ENCODE measurements around the gene ERGIC1. TPM values are rescaled to one million over a fixed set of nuclear protein-coding genes. Genes with fewer than 3 reads are reported as not detected.
A peak's percentile ranks its signal among the peaks of the same experiment; 100 is the strongest.

Gene ERGIC1
- total RNA-seq, 1 experiment from 2014 or later, result 77.0 TPM

DNA sequence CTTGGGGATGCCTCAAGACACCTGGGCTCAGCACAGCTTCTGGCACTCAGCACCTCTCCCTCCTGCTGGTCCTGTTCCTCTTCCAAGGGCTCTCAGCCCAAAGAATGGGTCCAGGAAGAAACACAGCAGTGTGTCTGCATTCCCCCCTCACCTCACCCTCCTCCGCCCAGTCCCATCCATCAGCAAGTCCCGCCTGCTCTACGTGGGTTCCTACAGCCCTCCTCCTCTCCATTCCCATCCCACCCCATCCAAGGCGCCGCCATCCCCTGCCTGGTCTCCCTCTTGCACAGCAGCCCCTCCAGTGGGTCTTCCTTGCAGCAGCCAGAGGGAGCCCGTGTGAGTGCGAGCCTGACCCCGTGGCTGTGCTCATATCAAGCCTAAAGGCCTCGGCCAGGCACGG, 72.8 kb downstream of the ERGIC1 start:
- H2BK15ac ChIP-seq (ENCODE audit: low read depth, low read length), result no peak overlapping the region
- no peak overlapping the region for H2AK5ac ChIP-seq (ENCODE audit: insufficient read length, low read length)
- no peak overlapping the region for H2AFZ ChIP-seq (ENCODE audit: low read length)
- H3K27me3 ChIP-seq (ENCODE audit: insufficient read depth, low read length), result no peaks in the 10 kb centered on the region
- H4K91ac ChIP-seq (ENCODE audit: insufficient read length, low read depth, low read length), result no peak overlapping the region
- H3K27ac Mint-ChIP-seq, result peak overlapping the region in 1 of 3 experiments; percentile 35; a peak in 1 of 7 replicates
- H3K56ac ChIP-seq (ENCODE audit: insufficient read length, low read depth, low read length), result no peak overlapping the region
- H3K23ac ChIP-seq (ENCODE audit: insufficient read length, low read depth, low read length), result no peak overlapping the region
- no peak overlapping the region for H2BK12ac ChIP-seq (ENCODE audit: insufficient read length, low read depth, low read length)
- H3K27me3 Mint-ChIP-seq (ENCODE audit: low read depth), result no peaks in the 10 kb centered on the region
- peaks cover 7% of the 10 kb centered on the region; the same call in 1 of the 2 replicates for H3K4me1 ChIP-seq (ENCODE audit: insufficient read depth, low read length)
- no peak overlapping the region for H3T11ph ChIP-seq (ENCODE audit: low read length)
- TF ChIP-seq, protein P1, sequence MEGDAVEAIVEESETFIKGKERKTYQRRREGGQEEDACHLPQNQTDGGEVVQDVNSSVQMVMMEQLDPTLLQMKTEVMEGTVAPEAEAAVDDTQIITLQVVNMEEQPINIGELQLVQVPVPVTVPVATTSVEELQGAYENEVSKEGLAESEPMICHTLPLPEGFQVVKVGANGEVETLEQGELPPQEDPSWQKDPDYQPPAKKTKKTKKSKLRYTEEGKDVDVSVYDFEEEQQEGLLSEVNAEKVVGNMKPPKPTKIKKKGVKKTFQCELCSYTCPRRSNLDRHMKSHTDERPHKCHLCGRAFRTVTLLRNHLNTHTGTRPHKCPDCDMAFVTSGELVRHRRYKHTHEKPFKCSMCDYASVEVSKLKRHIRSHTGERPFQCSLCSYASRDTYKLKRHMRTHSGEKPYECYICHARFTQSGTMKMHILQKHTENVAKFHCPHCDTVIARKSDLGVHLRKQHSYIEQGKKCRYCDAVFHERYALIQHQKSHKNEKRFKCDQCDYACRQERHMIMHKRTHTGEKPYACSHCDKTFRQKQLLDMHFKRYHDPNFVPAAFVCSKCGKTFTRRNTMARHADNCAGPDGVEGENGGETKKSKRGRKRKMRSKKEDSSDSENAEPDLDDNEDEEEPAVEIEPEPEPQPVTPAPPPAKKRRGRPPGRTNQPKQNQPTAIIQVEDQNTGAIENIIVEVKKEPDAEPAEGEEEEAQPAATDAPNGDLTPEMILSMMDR (conservative IDR thresholded peaks at IDR 0.05), result no peak
- no peak overlapping the region for H3K4ac ChIP-seq (ENCODE audit: low read depth, low read length)
- H3K79me1 ChIP-seq (ENCODE audit: insufficient read depth, low read depth, low read length, poor library complexity, severe bottlenecking), result no peaks in the 10 kb centered on the region
- no peak overlapping the region for H3K4me3 Mint-ChIP-seq
- no peak overlapping the region for H3K27ac ChIP-seq (ENCODE audit: insufficient read length, low read depth, low read length)
- H4K8ac ChIP-seq (replicated peaks; ENCODE audit: insufficient read length, low read depth, low read length), result no peak overlapping the region
- no peak overlapping the region for H4K5ac ChIP-seq (ENCODE audit: insufficient read length, low read depth, low read length)
- peaks cover 12 to 26% (median 21%) of the 10 kb centered on the region in 3 experiments; a peak in 6 of 7 replicates for H3K36me3 Mint-ChIP-seq (ENCODE audit: insufficient read depth in 1 of 3, low read depth in 3 of 3)
- H3K23me2 ChIP-seq (ENCODE audit: insufficient read length, low read depth, low read length, poor library complexity, severe bottlenecking), result no peaks in the 10 kb centered on the region
- no peak overlapping the region for H3K9ac ChIP-seq (ENCODE audit: extremely low read depth, insufficient read length, low read length)
- H3K4me1 Mint-ChIP-seq, result peaks cover 12 to 35% of the 10 kb centered on the region in 2 experiments
- H3K9me3 Mint-ChIP-seq, result no peaks in the 10 kb centered on the region; a peak in 1 of 5 replicates
- no peaks in the 10 kb centered on the region for H3K79me2 ChIP-seq (ENCODE audit: insufficient read depth, low read length)
- no CpG with 5 or more reads among the region's 10 CpGs for WGBS (ENCODE audit: extremely low coverage, insufficient read length, low lambda C conversion rate)
- no peak for DNase-seq
- H3K14ac ChIP-seq (ENCODE audit: insufficient read depth, low read length), result no peak overlapping the region
- H3K4me2 ChIP-seq (ENCODE audit: insufficient read depth, insufficient read length, low read length), result no peak overlapping the region
- H2BK5ac ChIP-seq (ENCODE audit: insufficient read length, low read length), result no peak overlapping the region
- no peaks in the 10 kb centered on the region for H3K9me3 ChIP-seq (ENCODE audit: control insufficient read depth, low read depth, low read length)
- H2BK20ac ChIP-seq (ENCODE audit: low read depth, low read length, poor library complexity, severe bottlenecking), result no peak overlapping the region
- no peaks in the 10 kb centered on the region for H4K20me1 ChIP-seq (ENCODE audit: control insufficient read depth, insufficient read depth, insufficient read length)
- H2BK120ac ChIP-seq (ENCODE audit: low read depth, low read length, poor library complexity, severe bottlenecking), result no peak overlapping the region
- no peak overlapping the region for H3K18ac ChIP-seq (ENCODE audit: insufficient read length, low read depth, low read length)

Measured in H9 (cell line).